Activated effector memory CD4-positive, alpha-beta T cell treated with Interleukin-2 at 50 U/mL for 16 hours (primary cell): Measurements from ENCODE around the gene ABCG1.

Experiments
- DNase-seq: peaks from one replicate; pipeline ENCODE4 v3.0.0-alpha.2; 2020

Gene ABCG1

DNA sequence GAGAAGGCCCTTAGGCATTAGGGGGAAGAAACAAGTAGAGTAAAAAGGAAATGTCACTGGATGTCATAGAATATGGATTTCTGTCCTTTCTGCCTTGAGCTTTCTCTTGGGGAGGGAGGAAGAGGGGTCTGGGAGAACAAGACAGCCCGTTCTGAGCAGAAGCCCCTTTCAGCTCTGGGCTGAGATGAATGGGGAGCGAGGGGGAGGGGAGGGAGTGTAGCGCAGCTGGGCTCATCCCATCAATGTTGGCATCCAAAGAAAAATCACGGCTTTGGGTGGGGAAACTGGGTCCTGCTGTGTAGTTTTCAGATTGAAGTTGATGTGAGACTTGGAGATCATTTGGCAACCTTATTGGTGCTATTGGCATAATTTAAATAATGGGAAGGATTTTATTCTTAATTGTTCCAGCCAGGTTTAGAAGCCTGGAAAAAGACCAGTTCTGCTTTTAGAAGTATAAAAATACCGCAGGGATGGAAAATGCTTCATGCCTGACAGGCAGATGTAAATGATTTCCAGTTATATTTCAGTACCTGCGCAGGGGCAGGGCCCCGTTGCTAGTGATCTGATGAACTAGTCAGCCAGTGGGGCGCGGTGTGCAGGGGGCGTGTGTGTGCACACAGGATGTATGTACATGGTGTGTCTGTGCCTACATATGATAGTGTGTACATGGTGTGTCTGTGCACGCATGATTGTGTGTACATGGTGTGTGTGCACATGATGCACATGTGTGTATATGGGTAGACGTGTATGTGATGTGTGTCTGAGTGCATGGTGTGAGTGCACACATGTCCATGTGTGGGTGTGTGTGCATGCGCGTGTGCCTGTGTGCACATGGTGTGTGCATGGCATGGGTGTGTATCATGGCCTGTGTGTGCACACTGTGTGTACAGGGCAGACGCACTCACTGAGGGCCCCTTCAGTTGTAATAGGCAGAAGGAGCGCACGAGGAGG is 36.0 kb downstream of the ABCG1 start:
- no peak for DNase-seq

GRCh38 chr21:42255825-42256224 is 36.9 kb downstream of the ABCG1 start:
- DNase-seq, result no peak

- DNase-seq, result no peak
These were observed 37.4 kb downstream of the ABCG1 start for GRCh38 chr21:42256316-42256715.

GRCh38 chr21:42257091-42257765 is 38.3 kb downstream of the ABCG1 start:
- no peak for DNase-seq

DNA sequence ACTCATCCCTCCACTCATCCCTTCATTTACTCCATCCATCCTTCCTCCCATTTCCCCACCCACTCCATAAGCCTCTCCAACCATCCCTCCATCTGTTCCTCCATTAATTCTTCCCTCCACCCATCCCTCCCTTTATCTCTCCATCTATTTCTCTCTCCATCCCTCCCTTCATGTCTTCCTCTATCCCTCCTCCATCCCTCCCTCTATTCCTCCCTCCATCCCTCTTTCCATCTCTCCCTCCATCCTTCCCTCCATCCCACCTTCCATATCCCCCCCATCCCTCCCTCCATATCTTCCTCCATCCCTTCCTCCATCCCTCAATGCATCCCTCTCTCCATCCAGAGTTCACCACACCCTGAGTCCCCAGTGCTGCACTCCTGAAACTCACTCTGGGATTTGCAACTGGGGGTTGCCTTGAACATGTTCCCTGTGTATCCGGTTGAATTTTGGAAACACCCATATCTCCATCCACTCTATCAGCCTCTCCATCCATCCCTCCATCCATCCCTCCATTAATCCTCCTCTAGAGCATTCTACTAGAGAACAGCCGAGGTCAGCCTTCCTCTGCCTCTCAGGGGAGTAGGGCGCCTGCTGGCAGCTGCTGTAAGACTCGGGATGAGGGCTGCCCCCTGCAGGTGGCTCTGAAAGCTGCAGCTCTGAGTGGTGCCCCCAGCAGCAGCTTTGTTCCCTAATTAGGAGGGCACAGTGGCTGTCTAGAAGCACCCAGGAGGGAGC is 39.4 kb downstream of the ABCG1 start:
- peak; percentile 69 for DNase-seq

DNA sequence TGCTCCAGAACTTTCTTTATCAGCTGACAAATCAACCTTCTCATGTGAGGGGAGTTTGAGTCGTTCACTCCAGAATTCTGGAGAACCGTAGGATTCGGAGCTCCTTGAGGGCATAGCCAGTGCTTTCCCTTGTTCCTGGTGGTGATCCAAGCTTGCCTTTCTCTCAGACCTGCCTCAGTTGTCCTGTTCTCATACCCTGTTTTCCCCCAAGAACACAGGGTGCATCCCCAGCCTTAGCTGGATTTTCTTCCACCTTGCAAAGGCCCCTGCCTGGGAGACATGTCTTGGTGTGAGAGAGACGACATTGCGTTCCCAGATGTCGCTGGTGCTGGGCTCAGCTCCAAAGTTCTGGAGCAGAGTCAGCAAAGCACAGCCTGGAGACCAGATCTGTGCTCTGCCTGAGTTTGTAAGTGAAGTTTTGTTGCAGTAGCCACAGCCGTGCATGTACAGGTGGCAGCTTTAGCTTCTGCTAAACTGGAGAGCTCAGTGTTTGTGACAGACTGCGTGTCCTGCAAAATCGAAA is 40.0 kb downstream of the ABCG1 start:
- DNase-seq, result no peak

DNA sequence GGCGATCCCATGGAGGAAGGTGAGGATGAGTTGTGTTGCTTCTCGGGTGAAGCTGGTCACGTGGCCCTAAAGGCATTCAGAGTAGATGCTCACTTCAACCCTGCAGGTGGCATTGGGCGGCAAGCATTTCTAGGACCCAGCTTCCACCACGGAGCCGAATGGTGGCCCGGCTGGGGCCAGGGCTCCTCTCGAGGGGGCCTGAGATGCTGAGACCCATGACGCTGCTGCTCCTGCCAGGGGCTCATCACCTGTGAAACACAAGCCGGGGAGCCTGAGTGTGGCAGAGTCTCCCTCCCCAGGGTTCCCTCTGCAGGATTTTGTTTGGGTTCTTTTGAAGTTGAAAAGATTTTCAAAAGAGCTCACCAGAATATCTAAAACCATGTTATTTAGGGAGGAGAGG is 41.2 kb downstream of the ABCG1 start:
- DNase-seq, result no peak

DNA sequence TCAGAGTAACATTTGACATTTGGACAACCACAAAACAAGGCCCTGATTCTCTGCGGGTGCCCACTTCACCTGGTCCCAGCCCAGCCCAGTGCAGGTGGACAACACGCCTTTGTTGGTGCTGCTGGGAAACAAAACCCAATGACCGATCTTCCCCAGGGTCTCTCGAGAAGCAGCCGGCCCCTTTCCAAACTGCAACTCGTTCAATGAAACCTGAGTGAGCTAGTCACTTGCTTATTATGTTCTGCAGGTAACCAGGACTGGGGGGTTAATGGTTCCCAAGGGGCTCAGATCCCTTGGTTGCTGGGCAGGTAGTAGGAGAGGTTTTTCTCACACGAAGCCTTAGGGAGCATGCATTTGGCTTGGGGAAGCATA is 42.9 kb downstream of the ABCG1 start:
- no peak for DNase-seq

DNA sequence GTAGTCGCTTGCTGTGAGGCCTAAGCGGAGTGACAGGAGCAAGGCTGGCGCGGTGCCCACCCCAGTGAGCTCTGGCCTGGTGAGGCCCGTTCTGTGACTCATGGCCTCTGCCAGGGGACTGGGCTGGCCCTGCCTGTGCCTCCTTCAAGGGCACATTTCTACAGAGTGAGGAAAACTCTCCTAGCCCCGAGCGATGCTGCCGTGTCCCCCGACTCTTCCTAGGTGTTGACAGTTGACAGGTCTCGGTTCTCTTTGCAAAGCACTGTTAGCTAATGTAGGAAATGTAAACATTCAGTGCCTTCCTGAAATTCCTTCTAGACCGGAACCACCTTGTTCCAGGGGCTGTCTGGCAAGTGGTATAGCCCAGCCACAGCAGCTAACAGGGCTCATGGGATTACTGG is 43.9 kb downstream of the ABCG1 start:
- DNase-seq, result no peak

DNA sequence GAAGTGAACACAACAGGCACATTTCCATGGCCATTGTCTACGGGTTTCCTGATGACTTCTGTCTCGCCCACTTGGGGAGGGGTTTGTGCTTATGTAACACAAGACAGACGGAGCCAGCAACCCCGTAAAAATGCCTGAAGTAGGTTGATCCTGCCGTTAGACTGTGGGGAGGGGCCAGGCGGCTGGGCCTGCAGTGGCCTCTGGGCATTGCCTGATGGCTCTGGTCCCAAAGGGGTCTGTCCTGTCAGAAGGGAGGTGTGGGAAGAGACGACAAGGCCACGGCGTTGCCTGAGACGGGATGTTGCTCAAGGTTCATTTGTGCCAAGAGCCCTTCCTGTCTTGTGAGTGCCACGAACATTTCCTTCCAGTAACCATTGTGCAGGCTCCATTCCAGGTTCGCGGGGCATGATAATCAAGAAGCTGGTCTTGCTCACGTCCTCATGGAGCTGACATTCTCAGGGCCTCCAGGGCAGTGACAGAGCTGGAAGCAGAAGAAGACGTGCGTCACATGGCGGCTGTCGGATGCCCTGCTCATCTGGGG is 44.7 kb downstream of the ABCG1 start:
- DNase-seq, result no peak

DNA sequence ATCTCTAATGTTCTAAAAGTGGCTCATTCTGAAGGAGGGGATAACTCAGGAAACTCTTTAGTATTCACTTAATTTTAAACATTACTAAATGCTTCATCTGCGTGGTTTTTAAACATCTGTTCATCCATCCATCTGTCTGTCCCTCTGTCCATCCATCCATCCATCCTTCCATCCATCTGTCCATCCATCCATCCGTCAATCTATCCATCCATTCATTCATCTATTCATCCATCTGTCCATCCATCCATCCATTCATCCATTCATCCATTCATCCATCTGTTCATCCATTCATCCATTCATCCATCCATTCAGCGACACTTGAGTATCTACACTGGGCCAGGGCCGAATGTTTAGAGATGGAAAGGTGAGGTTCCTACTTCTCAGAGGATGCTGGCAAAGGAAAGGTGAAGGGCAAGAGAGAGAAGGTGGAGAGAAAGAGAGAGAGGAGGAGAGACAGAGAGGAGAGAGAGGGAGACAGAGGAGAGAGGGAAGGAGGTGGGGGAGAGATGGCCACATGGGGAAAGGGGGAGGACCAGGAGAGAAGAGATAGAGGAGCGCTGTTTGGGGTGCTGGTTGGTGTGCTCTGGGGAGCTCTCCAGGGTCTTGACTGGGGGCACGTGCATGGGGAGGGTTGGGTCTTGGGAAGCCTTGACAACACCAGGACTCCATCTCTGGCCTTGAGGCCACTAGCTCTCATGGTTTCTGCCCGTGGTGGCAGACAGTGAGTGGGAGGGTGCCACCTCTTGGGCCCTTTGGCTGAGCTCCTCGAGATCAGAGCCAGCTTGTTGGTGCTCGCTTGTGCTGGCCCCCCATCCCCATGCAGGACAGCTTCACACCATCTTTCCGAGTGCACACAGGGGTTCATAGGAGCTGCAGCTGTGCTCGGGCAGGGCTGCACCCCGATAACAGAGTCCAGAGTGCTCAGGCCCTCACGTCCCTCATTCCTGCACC is 45.6 kb downstream of the ABCG1 start:
- DNase-seq, result no peak

- no peak for DNase-seq
These were observed 46.4 kb downstream of the ABCG1 start for GRCh38 chr21:42265231-42265812.

GRCh38 chr21:42266971-42267556 is 48.1 kb downstream of the ABCG1 start:
- DNase-seq, result no peak

DNA sequence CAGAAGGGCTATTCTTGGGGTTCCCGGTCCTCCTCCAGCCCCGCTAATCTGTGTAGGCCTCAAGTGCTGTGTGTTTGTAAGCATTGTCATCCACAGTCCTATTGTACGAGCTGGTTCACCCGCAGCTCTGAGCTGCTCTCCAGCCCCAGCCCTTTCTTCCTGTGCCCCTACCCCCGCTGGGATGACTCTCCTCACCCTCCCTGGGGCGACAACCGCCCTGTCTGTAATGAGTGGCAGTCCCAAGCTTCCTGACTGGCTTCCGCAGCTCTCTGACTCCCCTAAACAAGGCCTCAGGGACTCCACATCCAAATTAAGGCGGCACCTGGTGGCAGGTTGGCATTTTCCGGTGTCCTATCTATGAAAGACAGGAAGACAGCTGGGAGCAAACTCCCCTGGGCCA is 50.4 kb downstream of the ABCG1 start:
- no peak for DNase-seq

GRCh38 chr21:42271065-42271464 is 52.1 kb downstream of the ABCG1 start:
- DNase-seq, result no peak

DNA sequence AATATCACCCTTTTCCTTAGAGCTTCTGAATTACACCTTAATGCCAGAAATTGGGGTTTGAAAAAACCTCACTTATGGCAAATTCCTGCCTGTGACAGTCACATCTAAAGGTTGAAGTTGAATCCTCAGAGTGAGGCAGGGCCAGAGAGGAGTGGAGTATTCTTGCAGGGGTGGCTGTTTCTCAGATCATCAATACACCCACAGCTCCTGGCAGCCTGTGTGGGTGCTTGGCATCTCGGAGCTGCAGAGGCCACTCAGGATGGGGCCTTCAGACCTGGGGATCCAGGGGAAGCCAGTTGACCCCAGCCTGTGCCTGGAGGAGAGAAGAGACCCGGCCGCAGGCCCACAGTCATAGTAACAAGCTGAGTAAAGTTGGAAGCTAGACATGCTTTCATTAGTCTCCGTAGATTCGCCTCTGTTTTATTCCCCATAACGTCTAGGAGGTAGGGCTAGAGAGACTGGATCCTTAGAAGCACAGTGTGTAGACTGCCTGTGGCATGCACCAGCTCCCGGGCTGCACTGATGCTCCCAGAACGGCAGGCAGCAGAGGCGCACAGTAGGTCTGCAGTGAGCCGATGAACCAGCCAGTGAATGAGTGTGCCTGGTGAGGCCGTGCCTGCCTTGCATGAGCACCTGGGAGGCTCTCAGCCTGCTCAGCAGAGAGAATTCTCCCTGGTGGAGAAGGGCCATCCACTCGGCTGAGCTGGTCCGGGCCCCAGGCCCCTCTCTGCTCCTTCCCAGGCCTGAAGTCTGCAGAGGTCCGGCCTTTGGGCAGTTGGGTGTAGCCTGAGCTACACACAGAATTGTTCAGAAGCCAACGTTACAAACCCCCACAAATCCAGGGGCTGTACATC is 53.4 kb downstream of the ABCG1 start:
- no peak for DNase-seq

DNA sequence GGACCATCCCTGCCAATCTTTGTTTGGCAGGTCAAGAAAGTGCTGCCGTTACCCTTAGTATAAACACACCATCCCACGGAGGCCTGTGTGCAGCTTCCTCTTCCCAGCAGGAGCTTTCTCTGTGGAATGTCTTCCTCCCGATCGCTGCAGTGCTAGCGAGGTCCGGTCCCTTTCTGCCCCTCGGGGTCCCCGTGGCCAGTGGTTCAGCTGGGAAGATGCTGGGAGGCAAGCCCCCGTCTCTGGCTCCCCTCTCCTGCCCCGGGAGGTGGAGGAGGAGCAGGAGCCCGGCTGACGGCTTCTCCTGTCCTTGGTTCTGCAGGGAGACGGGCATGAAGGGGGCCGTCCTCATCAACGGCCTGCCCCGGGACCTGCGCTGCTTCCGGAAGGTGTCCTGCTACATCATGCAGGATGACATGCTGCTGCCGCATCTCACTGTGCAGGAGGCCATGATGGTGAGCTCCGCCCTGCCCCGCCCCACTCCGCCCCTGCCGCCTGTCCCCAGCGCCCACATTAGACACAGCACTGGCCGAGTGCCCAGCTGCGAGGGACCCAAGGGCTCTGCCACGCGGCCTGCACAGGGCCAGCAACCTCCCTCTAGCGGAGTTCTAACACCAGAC is 54.2 kb downstream of the ABCG1 start:
- no peak for DNase-seq

- no peak for DNase-seq
These were observed 57.1 kb downstream of the ABCG1 start for GRCh38 chr21:42276076-42276475.

DNA sequence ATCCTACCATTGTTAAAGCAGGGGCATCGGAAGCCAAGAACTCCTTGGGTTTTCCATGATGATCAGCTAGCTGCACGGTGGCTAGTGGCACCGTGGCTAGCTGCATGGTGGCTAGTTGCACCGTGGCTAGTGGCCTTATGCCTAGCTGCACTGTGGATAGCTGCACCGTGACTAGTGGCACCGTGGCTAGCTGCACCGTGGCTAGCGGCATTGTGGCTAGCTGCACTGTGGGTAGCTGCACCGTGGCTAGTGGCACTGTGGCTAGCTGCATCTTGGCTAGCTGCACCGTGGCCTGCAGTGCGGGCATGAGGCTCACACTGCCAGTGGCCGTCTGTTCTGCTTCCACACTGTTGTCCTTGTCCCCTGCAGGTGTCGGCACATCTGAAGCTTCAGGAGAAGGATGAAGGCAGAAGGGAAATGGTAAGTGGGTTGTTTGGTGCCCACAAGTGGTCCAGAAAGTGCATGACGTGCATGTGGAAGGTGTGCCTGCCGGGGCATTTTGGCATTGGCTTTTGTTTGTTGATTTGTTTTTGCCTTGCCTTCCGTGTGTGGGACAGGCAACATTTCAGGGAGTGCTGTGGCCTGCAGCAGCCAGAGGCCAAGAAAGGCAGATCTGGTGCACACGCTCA is 57.7 kb downstream of the ABCG1 start:
- no peak for DNase-seq
